ENCODE results near the gene FASTK. TPM values are rescaled to one million over a fixed set of nuclear protein-coding genes. Genes with fewer than 3 reads are reported as not detected.

The FASTK gene
- total and polyA plus RNA-seq, 2 of the 4 experiments (the other 2 are of a cell fraction) = 53.8 to 115 TPM

GRCh38 chr7:151069841-151070573 is 10.6 kb downstream of the FASTK start:
- Histone ChIP-seq H3K9me3 (ENCODE audit: control insufficient read depth, insufficient read depth, low read length) (no peaks in the 10 kb centered on the region), H3K14ac (replicated peaks; ENCODE audit: low read depth, low read length) (no peak overlapping the region), H3K18ac (ENCODE audit: low read depth, low read length) (no peak overlapping the region), H2BK15ac (ENCODE audit: low read depth, low read length) (no peak overlapping the region), H2AFZ (replicated peaks; ENCODE audit: low read length, poor library complexity) (no peak overlapping the region), H2BK120ac (ENCODE audit: low read depth, low read length) (no peak overlapping the region), H2BK5ac (ENCODE audit: low read depth, low read length, poor library complexity, severe bottlenecking) (no peak overlapping the region), H4K8ac (ENCODE audit: low read depth in 2 of 2, low read length in 2 of 2) (no peak overlapping the region), H3K4me3 (ENCODE audit: insufficient read depth, low read depth, low read length) (no peak overlapping the region), H4K5ac (ENCODE audit: low read depth, low read length) (no peak overlapping the region), H2AK5ac (ENCODE audit: low read depth, low read length) (no peak overlapping the region), H3K4ac (ENCODE audit: low read depth, low read length) (no peak overlapping the region), H4K91ac (ENCODE audit: insufficient read depth, low read depth, low read length) (no peak overlapping the region), H2AK9ac (replicated peaks; ENCODE audit: low read depth, low read length, poor library complexity) (peak overlapping the region; percentile 28), H3K27ac (ENCODE audit: insufficient read depth, low read length) (no peak overlapping the region), H3K9ac (ENCODE audit: low read depth, low read length) (no peak overlapping the region), H3K4me2 (ENCODE audit: low read depth, low read length) (no peak overlapping the region), H3K27me3 (ENCODE audit: control insufficient read depth, insufficient read depth, low read length) (no peaks in the 10 kb centered on the region), H3K36me3 (ENCODE audit: control insufficient read depth, insufficient read depth, low read length) (peaks cover 86% of the 10 kb centered on the region), H3K9me1 (ENCODE audit: insufficient read depth, low read length) (0 out of 2 replicates have a peak, but pooled peaks cover 4% of the 10 kb centered on the region), H3K23ac (ENCODE audit: low read depth, low read length) (no peak overlapping the region), H3K56ac (ENCODE audit: extremely low read depth, insufficient read depth, low read length) (no peak overlapping the region), H2BK20ac (ENCODE audit: low read depth, low read length) (no peak overlapping the region), H4K20me1 (ENCODE audit: insufficient read depth, low read length) (peaks cover 9% of the 10 kb centered on the region), H3K79me1 (ENCODE audit: low read depth in 1 of 2, low read length in 2 of 2) (peaks cover 9 to 31% of the 10 kb centered on the region in 2 experiments), H3K4me1 (ENCODE audit: control insufficient read depth, insufficient read depth, low read length) (peaks cover 6% of the 10 kb centered on the region; the same call in 1 of the 2 replicates)
- dilution Hi-C loops (cut with HindIII; ENCODE audit: low sequenced_read_pairs, unreplicated experiment) = no loop called here
- in situ Hi-C loops (cut with MboI; ENCODE audit: low sequenced_read_pairs) = no loop called here
- intact Hi-C loops (cut with micrococcal nuclease) = no loop called here
- TF ChIP-seq FOS (IDR thresholded peaks at IDR 0.05; ENCODE audit: low read depth, low read length) (no peak), CEBPB (IDR thresholded peaks at IDR 0.05; ENCODE audit: low read depth, low read length) (no peak)
- WGBS, 2 experiments (ENCODE audit: extremely low coverage in 2 of 2, insufficient read length in 1 of 2) = 81% methylated on average over 4 of the region's 17 CpGs; no CpG with 5 or more reads in 1 of the 2 experiments
- CTCF ChIA-PET = no interaction called here
- POLR2A ChIA-PET (ENCODE audit: unreplicated experiment) = no interaction called here
- no peak for DNase-seq
- BruUV-seq (replicated peaks) = no TSS peak
- no peak for ATAC-seq (ENCODE audit: low read depth)
